ENCODE results near the gene ANKHD1. TPM values are rescaled to one million over a fixed set of nuclear protein-coding genes. Genes with fewer than 3 reads are reported as not detected.

The ANKHD1 gene
- total RNA-seq, 2 experiments from 2014 or later: 90.6 to 143 TPM

DNA sequence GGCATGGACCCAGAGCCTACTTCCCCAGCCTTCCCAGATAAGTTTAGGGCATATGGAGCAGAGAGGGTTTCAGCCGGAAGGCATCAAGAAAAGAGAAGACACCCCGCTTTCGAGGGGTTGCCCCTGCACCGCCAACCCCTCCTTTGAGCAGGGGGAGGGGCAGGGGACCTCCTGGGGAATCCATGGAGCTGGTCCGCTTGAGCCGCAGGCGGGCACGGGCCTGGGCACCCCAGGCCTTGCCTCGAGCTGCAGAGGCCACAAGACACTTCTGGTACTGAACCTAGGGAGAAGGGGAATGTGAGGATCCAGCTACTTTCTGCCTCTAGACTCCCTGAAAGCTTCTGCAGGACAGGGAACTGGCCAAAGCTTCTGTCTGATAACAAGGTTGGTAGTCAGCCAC, 156.9 kb downstream of the ANKHD1 start:
- no peak for TF ChIP-seq EZH2phosphoT487 (IDR thresholded peaks at IDR 0.05; ENCODE audit: borderline replicate concordance, low read depth, low read length)
- TF ChIP-seq, protein P1, sequence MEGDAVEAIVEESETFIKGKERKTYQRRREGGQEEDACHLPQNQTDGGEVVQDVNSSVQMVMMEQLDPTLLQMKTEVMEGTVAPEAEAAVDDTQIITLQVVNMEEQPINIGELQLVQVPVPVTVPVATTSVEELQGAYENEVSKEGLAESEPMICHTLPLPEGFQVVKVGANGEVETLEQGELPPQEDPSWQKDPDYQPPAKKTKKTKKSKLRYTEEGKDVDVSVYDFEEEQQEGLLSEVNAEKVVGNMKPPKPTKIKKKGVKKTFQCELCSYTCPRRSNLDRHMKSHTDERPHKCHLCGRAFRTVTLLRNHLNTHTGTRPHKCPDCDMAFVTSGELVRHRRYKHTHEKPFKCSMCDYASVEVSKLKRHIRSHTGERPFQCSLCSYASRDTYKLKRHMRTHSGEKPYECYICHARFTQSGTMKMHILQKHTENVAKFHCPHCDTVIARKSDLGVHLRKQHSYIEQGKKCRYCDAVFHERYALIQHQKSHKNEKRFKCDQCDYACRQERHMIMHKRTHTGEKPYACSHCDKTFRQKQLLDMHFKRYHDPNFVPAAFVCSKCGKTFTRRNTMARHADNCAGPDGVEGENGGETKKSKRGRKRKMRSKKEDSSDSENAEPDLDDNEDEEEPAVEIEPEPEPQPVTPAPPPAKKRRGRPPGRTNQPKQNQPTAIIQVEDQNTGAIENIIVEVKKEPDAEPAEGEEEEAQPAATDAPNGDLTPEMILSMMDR (conservative IDR thresholded peaks at IDR 0.05; ENCODE audit: low read length): no peak

DNA sequence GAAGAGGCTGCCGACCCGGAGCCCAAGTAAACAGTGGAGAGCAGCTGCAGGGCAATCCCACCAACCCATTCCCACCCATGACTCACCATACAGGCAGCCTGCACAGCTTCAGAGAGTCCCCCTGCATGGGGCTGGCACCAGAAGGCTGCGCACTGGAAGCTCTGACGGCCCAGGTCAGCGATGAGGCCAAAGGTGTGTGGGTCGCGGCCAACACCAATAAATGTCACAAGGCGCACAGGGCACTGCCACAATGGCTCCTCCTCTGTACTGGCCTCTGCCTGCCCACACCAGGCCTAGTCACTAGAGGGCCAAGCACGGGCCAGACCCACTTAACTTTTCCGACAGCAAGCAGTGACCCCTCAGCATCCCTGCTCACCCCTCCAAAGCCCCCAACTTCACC, 158.6 kb downstream of the ANKHD1 start:
- no peaks in the 10 kb centered on the region for H3K9me2 ChIP-seq (ENCODE audit: insufficient read depth, low read length)
- no peaks in the 10 kb centered on the region for H3K9me3 ChIP-seq (ENCODE audit: low read length)
- H3K36me3 ChIP-seq (ENCODE audit: insufficient read depth, low read length): 0 out of 2 replicates have a peak, but pooled peaks cover 6% of the 10 kb centered on the region
- intact Hi-C loops (cut with micrococcal nuclease; ENCODE audit: unreplicated experiment): no loop called here
- H3K4me1 ChIP-seq (ENCODE audit: insufficient read depth, low read length, poor library complexity, severe bottlenecking): peaks cover 27% of the 10 kb centered on the region
- CTCF ChIA-PET (ENCODE audit: unreplicated experiment): interaction anchor here (0.5 kb wide), 1 partner anchor 928 kb away, joined by 3 read pairs; no protein-coding TSS in a partner anchor
- POLR2A ChIA-PET: interaction anchor here (0.6 to 1.0 kb wide), 2 partner anchors 9 to 87 kb away, joined by 3 to 4 read pairs; partner anchors contain the start of genes IK and NDUFA2
- no TSS peak for BruUV-seq (replicated peaks)
- no peak overlapping the region for H3K4me2 ChIP-seq (ENCODE audit: low read length)
- H3K27ac ChIP-seq (ENCODE audit: low read depth, low read length, poor library complexity, severe bottlenecking): no peak overlapping the region
- H3K79me2 ChIP-seq (ENCODE audit: insufficient read depth, low read depth, low read length): peaks cover 22% of the 10 kb centered on the region; the same call in 1 of the 2 replicates
- H4K20me1 ChIP-seq (ENCODE audit: insufficient read depth, low read length): no peaks in the 10 kb centered on the region
- no peak for DNase-seq (ENCODE audit: low spot score)
- no peak overlapping the region for H3K4me3 ChIP-seq (ENCODE audit: low read depth, low read length, poor library complexity, severe bottlenecking)
- H2AFZ ChIP-seq (ENCODE audit: low read length): no peak overlapping the region
- TF ChIP-seq EZH2phosphoT487 (IDR thresholded peaks at IDR 0.05; ENCODE audit: borderline replicate concordance, low read depth, low read length): no peak

More for the DNA sequence above, 156.9 kb downstream of the ANKHD1 start:
- H3K27ac ChIP-seq (ENCODE audit: low read depth, low read length, poor library complexity, severe bottlenecking): no peak overlapping the region
- peaks cover 7% of the 10 kb centered on the region; the same call in 1 of the 2 replicates for H3K36me3 ChIP-seq (ENCODE audit: insufficient read depth, low read length)
- no peaks in the 10 kb centered on the region for H3K9me3 ChIP-seq (ENCODE audit: low read length)
- no peak overlapping the region for H2AFZ ChIP-seq (ENCODE audit: low read length)
- peaks cover 24% of the 10 kb centered on the region for H3K4me1 ChIP-seq (ENCODE audit: insufficient read depth, low read length, poor library complexity, severe bottlenecking)
- CTCF ChIA-PET (ENCODE audit: unreplicated experiment): no interaction called here
- POLR2A ChIA-PET: no interaction called here
- no TSS peak for BruUV-seq (replicated peaks)
- H3K4me2 ChIP-seq (ENCODE audit: low read length): no peak overlapping the region
- no peak overlapping the region for H3K4me3 ChIP-seq (ENCODE audit: low read depth, low read length, poor library complexity, severe bottlenecking)
- H3K79me2 ChIP-seq (ENCODE audit: insufficient read depth, low read depth, low read length): peaks cover 18% of the 10 kb centered on the region; the same call in 1 of the 2 replicates
- H3K9me2 ChIP-seq (ENCODE audit: insufficient read depth, low read length): no peaks in the 10 kb centered on the region
- DNase-seq (ENCODE audit: low spot score): no peak
- intact Hi-C loops (cut with micrococcal nuclease; ENCODE audit: unreplicated experiment): loop anchor here (10.0 kb wide), 2 partner anchors 194 to 314 kb away; partner anchors contain the start of gene SLC4A9
- H4K20me1 ChIP-seq (ENCODE audit: insufficient read depth, low read length): no peaks in the 10 kb centered on the region

DNA sequence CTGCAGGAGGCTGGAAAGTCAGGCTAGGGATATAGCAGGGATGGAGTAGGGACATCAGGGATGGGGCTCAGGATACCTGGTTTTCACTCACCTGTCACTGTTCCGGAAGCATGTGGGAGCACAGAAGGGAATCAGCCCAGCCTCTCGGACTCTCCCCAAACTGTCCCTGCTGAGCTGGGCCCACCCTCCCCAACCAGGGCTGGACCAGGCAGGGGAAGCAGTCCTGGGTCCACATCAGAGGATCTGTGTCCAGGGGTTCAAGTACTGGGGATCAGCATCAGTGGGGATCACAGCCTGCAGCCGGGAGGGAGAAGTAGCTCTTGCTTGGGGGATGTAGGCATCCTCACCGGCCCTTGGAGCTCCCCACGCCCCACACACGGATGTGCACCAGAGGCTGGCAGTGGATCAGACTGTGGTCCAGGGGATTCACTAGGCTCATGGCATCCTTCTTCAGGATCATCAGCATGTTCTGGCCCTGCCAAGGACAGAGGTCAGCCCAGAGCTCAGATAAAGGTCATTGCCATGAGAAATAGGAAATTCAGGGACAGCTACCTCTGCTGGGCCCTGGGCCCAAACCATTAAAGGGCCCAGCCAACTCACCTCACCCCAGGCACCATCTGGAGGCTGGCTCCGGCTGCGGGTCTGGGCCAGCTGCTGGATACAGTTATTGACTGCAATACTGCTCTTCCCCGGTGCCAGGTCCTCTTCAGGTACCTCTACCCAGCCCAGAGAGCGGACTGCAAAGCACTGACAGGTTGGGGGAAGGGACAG, 160.3 kb downstream of the ANKHD1 start:
- intact Hi-C loops (cut with micrococcal nuclease; ENCODE audit: unreplicated experiment): no loop called here
- no peak overlapping the region for H3K4me3 ChIP-seq (ENCODE audit: low read depth, low read length, poor library complexity, severe bottlenecking)
- ChIA-PET POLR2A (no interaction called here), CTCF (ENCODE audit: unreplicated experiment) (no interaction called here)
- H3K79me2 ChIP-seq (ENCODE audit: insufficient read depth, low read depth, low read length): peaks cover 17% of the 10 kb centered on the region
- no TSS peak for BruUV-seq (replicated peaks)
- no peak overlapping the region for H2AFZ ChIP-seq (ENCODE audit: low read length)
- H3K27ac ChIP-seq (ENCODE audit: low read depth, low read length, poor library complexity, severe bottlenecking): no peak overlapping the region
- no peak for TF ChIP-seq EZH2phosphoT487 (IDR thresholded peaks at IDR 0.05; ENCODE audit: borderline replicate concordance, low read depth, low read length)
- TF ChIP-seq, protein P1 (conservative IDR thresholded peaks at IDR 0.05; ENCODE audit: low read length): no peak
- H3K4me2 ChIP-seq (ENCODE audit: low read length): no peak overlapping the region
- H4K20me1 ChIP-seq (ENCODE audit: insufficient read depth, low read length): no peaks in the 10 kb centered on the region
- no peaks in the 10 kb centered on the region for H3K9me2 ChIP-seq (ENCODE audit: insufficient read depth, low read length)
- peaks cover 31% of the 10 kb centered on the region for H3K4me1 ChIP-seq (ENCODE audit: insufficient read depth, low read length, poor library complexity, severe bottlenecking)
- peaks cover 17% of the 10 kb centered on the region for H3K36me3 ChIP-seq (ENCODE audit: insufficient read depth, low read length)
- H3K9me3 ChIP-seq (ENCODE audit: low read length): no peaks in the 10 kb centered on the region
- no peak for DNase-seq (ENCODE audit: low spot score)

Measured in OCI-LY7 (cell line).